DND-41 (cell line): ENCODE measurements around the gene FOXN3.

Source experiments
- ATAC-seq: fragments of 200-7000 bp; cut with Tn5 transposase; 3 replicates; pipeline ENCODE4 v1.9.1; 2021; ENCODE audit warnings: low read depth; ENCODE audit not compliant: insufficient read depth
- DNase-seq: peaks from one replicate; pipeline ENCODE4 v3.0.0-alpha.2; 2020
- H2AFZ ChIP-seq: 2 replicates; pipeline ENCODE4 v1.6.0; 2012; ENCODE audit warnings: low read depth, low read length
- H3K27ac ChIP-seq: 2 replicates; pipeline ENCODE4 v1.5.1; 2012; ENCODE audit warnings: low read length, inconsistent platforms
- H3K27me3 ChIP-seq: fragments of 200-600 bp; sonication (generic); 2 replicates; pipeline ENCODE4 v1.6.0; 2012; ENCODE audit warnings: low read length, mild to moderate bottlenecking, inconsistent platforms; ENCODE audit not compliant: insufficient read depth, poor library complexity
- H3K36me3 ChIP-seq: 2 replicates; pipeline ENCODE4 v1.5.1; 2012; ENCODE audit warnings: low read length, inconsistent platforms; ENCODE audit not compliant: insufficient read depth
- H3K4me1 ChIP-seq: 2 replicates; pipeline ENCODE4 v1.5.1; 2012; ENCODE audit warnings: mild to moderate bottlenecking, low read length; ENCODE audit not compliant: insufficient read depth
- H3K4me2 ChIP-seq: 2 replicates; pipeline ENCODE4 v1.6.0; 2012; ENCODE audit warnings: mild to moderate bottlenecking, moderate library complexity, low read length, inconsistent platforms; ENCODE audit not compliant: insufficient read depth
- H3K4me3 ChIP-seq, 2 experiments: fragments of 200-600 bp in 1 of 2; shearing (Covaris generic) in 1 of 2; 2 replicates each; pipeline ENCODE4 v1.5.1; 2012 to 2016; ENCODE audit warnings: inconsistent platforms in 2 of 2, low read length in 2 of 2, mild to moderate bottlenecking in 2 of 2, low read depth in 1 of 2, moderate library complexity in 1 of 2
- H3K79me2 ChIP-seq: 2 replicates; pipeline ENCODE4 v1.6.0; 2012; ENCODE audit warnings: low read length, inconsistent platforms; ENCODE audit not compliant: insufficient read depth
- H3K9ac ChIP-seq: 2 replicates; pipeline ENCODE4 v1.6.0; 2012; ENCODE audit warnings: low read depth, mild to moderate bottlenecking, inconsistent platforms, low read length, moderate library complexity
- H3K9me3 ChIP-seq: 2 replicates; pipeline ENCODE4 v1.5.1; 2012; ENCODE audit warnings: low read length, moderate library complexity, mild to moderate bottlenecking, inconsistent platforms; ENCODE audit not compliant: insufficient read depth, severe bottlenecking
- H4K20me1 ChIP-seq: 2 replicates; pipeline ENCODE4 v1.6.0; 2012; ENCODE audit warnings: low read length; ENCODE audit not compliant: insufficient read depth
- CTCF ChIP-seq: IDR thresholded peaks from 2 replicates; pipeline ENCODE4 v1.5.1; 2012; ENCODE audit warnings: borderline replicate concordance, low read length, moderate library complexity, mild to moderate bottlenecking; ENCODE audit not compliant: poor library complexity, severe bottlenecking; ENCODE audit errors: extremely low read depth
- EZH2 ChIP-seq: IDR thresholded peaks from 3 replicates; pipeline ENCODE4 v1.6.1; 2012; ENCODE audit warnings: borderline replicate concordance, low read depth, mild to moderate bottlenecking, moderate library complexity, low read length, inconsistent platforms; ENCODE audit not compliant: severe bottlenecking

FOXN3 gene

GRCh38 chr14:89259951-89260609, 157.0 kb downstream of the FOXN3 start:
- Histone ChIP-seq H3K4me1 (no peaks in the 10 kb centered on the region), H3K4me2 (no peak overlapping the region), H3K79me2 (peaks cover 85% of the 10 kb centered on the region), H3K27me3 (no peaks in the 10 kb centered on the region), H3K9me3 (no peaks in the 10 kb centered on the region), H3K4me3 (no peak overlapping the region), H2AFZ (no peak overlapping the region), H3K27ac (no peak overlapping the region), H4K20me1 (peaks cover 30% of the 10 kb centered on the region; the same call in 1 of the 2 replicates), H3K9ac (no peak overlapping the region), H3K36me3 (peaks cover 7% of the 10 kb centered on the region)
- no peak for TF ChIP-seq EZH2
- no peak for TF ChIP-seq CTCF
- no peak for DNase-seq
- ATAC-seq, result no peak

- TF ChIP-seq CTCF (no peak), EZH2 (no peak)
- no peak overlapping the region for H3K27ac ChIP-seq
- H3K4me1 ChIP-seq, result no peaks in the 10 kb centered on the region
- peaks cover 84% of the 10 kb centered on the region for H3K79me2 ChIP-seq
- H3K36me3 ChIP-seq, result peaks cover 8% of the 10 kb centered on the region
- DNase-seq (no peak), ATAC-seq (no peak)
- peaks cover 21% of the 10 kb centered on the region; the same call in 1 of the 2 replicates for H4K20me1 ChIP-seq
- H3K4me2 ChIP-seq, result no peak overlapping the region
- no peak overlapping the region for H2AFZ ChIP-seq
- no peak overlapping the region for H3K9ac ChIP-seq
- no peaks in the 10 kb centered on the region for H3K9me3 ChIP-seq
- no peak overlapping the region for H3K4me3 ChIP-seq
- H3K27me3 ChIP-seq, result no peaks in the 10 kb centered on the region
Measured at GRCh38 chr14:89258728-89259273, 158.2 kb downstream of the FOXN3 start.

- Histone ChIP-seq H3K4me3 (no peak overlapping the region), H3K9me3 (no peaks in the 10 kb centered on the region), H3K36me3 (peaks cover 15% of the 10 kb centered on the region), H4K20me1 (peaks cover 25% of the 10 kb centered on the region; the same call in 1 of the 2 replicates), H3K4me1 (no peaks in the 10 kb centered on the region), H3K4me2 (no peak overlapping the region), H3K27ac (no peak overlapping the region), H3K27me3 (no peaks in the 10 kb centered on the region), H3K79me2 (peaks cover 90% of the 10 kb centered on the region), H3K9ac (no peak overlapping the region), H2AFZ (no peak overlapping the region)
- no peak for ATAC-seq
- TF ChIP-seq EZH2 (no peak), CTCF (no peak)
- no peak for DNase-seq
Measured at GRCh38 chr14:89256951-89257350, 160.1 kb downstream of the FOXN3 start.
